ENCODE measurements around the gene ANKZF1.
A peak's percentile ranks its signal among the peaks of the same experiment; 100 is the strongest.
"Not testable (repeated sequence)": the region's sequence is repeated elsewhere in the genome, so short reads cannot be mapped to it uniquely, and the experiment has no call there.

Gene ANKZF1, protein sequence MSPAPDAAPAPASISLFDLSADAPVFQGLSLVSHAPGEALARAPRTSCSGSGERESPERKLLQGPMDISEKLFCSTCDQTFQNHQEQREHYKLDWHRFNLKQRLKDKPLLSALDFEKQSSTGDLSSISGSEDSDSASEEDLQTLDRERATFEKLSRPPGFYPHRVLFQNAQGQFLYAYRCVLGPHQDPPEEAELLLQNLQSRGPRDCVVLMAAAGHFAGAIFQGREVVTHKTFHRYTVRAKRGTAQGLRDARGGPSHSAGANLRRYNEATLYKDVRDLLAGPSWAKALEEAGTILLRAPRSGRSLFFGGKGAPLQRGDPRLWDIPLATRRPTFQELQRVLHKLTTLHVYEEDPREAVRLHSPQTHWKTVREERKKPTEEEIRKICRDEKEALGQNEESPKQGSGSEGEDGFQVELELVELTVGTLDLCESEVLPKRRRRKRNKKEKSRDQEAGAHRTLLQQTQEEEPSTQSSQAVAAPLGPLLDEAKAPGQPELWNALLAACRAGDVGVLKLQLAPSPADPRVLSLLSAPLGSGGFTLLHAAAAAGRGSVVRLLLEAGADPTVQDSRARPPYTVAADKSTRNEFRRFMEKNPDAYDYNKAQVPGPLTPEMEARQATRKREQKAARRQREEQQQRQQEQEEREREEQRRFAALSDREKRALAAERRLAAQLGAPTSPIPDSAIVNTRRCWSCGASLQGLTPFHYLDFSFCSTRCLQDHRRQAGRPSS

DNA sequence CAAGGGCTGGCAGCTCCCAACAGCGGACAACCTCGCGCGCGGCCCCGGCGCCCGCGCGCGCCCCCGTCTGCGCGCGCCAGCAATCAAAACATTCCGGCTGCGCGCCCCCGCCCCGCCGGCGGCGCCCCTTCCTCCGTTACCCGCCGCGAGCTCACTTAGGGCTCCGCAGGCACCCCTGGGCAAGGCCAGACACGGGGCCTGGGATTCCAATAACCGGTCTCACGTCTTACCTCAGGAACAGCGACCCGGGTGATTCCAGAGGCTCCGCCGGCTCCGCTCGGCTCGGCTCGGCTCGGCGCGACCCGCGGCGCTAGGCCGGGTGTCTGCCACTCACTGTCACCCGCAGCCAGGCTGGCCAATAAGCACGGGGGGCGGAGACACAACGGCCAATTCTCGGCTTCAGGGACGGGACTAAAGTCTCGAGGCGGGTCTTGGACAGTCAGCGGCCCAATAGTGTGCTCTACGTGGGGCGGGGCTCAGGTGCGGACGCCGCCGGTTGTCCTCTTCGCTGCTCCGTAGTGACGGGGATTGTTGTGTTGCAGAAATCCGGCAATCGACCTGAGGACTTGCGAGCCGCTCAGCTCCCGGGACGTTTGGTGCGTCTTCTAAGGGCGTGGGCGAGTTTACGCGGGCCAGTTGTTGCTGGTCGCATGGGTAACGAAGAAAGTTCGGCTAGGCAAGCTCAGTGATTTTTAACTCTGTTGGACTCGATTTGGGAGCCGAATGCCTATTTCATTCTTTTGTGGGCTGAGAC is at the start of gene ANKZF1, which contains the start of gene ATG9A:
ANKZF1 (plus strand) TSS at position 502 of the 754 bp plus-strand sequence. CDS start 452 bp downstream, outside the sequence.
ATG9A (minus strand) TSS at position 332 of the 754 bp plus-strand sequence. CDS start 1,612 bp downstream, outside the sequence.
- FAIRE-seq (peak; percentile 88), DNase-seq (ENCODE audit: low spot score) (peak; percentile 97)

DNA sequence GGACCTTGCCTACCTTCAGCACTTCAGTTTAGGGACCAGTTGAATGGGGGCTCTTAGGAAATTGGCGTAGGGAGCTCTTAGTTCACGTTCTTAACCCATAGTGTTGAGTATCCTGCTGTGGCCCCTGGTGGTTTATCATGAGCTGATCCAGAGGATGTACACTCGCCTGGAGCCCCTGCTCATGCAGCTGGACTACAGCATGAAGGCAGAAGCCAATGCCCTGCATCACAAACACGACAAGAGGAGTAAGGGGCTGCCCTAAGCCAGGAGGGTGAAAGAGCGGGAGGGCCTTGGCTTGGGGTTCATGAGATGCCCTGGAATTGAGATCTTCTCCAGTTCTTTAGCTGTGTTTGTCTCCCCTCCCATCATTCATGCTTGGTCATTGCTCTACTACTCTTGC is 48.6 kb upstream of the ANKZF1 start:
- no peak for DNase-seq (ENCODE audit: low spot score)
- no peak for FAIRE-seq

DNA sequence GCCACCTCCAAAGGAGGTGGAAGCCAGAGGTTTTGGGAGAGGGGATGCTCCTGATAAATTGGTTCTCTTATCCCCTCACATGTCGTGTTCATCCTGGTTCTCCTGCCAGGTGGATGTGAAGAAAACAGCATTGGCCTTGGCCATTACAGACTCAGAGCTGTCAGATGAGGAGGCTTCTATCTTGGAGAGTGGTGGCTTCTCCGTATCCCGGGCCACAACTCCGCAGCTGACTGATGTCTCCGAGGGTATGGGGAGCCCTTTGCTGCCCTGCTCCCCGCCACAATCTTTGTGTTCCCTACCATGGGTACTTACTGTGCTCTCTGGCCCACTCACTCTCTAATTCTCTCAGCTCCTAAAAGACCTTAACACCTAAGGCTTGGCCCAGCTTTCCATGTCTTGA is 48.1 kb upstream of the ANKZF1 start:
- DNase-seq (ENCODE audit: low spot score) (no peak), FAIRE-seq (no peak)

DNA sequence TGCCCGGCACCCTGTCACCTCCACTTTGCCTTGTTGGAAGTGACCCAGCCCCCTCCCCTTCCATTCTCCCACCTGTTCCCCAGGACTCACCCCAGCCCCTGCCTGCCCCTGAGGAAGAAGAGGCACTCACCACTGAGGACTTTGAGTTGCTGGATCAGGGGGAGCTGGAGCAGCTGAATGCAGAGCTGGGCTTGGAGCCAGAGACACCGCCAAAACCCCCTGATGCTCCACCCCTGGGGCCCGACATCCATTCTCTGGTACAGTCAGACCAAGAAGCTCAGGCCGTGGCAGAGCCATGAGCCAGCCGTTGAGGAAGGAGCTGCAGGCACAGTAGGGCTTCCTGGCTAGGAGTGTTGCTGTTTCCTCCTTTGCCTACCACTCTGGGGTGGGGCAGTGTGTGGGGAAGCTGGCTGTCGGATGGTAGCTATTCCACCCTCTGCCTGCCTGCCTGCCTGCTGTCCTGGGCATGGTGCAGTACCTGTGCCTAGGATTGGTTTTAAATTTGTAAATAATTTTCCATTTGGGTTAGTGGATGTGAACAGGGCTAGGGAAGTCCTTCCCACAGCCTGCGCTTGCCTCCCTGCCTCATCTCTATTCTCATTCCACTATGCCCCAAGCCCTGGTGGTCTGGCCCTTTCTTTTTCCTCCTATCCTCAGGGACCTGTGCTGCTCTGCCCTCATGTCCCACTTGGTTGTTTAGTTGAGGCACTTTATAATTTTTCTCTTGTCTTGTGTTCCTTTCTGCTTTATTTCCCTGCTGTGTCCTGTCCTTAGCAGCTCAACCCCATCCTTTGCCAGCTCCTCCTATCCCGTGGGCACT is 47.1 kb upstream of the ANKZF1 start:
- DNase-seq (ENCODE audit: low spot score): no peak
- FAIRE-seq: no peak

DNA sequence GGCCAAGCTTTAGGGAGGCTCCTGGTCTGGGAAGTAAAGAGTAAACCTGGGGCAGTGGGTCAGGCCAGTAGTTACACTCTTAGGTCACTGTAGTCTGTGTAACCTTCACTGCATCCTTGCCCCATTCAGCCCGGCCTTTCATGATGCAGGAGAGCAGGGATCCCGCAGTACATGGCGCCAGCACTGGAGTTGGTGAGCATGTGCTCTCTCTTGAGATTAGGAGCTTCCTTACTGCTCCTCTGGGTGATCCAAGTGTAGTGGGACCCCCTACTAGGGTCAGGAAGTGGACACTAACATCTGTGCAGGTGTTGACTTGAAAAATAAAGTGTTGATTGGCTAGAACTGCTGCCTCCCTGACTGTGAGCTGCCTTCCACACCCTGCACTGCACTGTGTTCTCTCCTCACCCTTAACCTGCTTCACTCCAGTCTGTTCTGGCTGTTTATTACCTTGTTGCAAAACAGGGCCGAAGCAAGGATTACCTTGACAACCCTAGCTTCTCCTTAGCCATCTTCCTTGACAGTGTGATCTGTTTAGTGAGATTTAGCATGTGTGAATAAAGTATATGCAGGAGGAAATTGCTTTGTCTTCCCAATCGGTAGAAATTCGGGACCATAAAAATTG is 46.3 kb upstream of the ANKZF1 start:
- DNase-seq (ENCODE audit: low spot score) (no peak), FAIRE-seq (no peak)

DNA sequence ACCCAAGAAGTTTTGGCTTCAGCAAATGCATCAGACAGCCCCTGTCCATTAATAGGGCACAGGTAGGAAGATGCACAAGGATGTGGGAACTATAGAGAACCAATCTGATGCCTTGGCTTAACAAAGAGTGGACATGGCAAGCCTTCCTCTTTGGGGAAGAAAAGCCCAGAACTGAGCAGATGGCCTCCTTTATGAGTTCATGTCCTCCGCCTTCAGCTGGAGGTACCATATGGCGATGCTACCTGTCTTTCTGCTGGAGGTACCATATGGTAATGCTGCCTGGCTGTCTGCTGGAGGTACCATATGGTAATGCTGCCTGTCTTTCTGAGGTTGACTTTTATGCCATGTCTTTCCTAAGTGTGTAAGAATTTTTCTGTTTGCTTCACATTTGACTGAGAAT is 45.5 kb upstream of the ANKZF1 start:
- no peak for FAIRE-seq
- DNase-seq (ENCODE audit: low spot score): no peak

DNA sequence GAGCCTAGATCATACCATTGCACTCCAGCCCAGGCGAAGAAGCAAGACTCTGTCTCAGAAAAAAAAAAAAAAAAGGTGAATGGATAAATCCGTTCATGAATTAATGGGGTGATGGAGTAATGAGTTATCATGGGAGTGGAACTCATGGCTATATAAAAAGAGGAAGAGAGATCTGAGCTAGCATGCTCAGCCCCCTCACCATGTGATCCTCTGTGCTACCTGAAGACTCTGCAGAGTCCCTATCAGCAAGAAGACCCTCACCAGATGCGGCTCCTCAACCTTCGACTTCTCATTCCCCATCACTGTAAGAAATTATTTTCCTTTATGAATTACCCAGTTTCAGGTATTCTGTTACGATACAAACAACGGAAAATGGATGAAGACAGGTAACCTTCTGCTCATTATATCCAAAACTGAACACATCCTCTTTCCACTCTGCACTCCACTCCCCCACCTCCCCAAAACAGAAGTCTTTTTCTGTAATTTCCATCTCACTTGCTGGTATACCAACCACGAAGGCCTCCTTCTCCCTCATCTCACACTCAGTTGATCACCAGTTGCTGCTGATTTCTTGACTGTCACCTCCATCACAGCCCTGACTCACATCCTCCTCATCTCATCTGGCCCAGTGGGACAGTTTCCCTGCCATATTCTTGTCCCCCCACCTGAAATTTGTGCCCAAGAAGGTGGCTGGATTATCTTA is 42.7 kb upstream of the ANKZF1 start:
- FAIRE-seq: no peak
- no peak for DNase-seq (ENCODE audit: low spot score)

DNA sequence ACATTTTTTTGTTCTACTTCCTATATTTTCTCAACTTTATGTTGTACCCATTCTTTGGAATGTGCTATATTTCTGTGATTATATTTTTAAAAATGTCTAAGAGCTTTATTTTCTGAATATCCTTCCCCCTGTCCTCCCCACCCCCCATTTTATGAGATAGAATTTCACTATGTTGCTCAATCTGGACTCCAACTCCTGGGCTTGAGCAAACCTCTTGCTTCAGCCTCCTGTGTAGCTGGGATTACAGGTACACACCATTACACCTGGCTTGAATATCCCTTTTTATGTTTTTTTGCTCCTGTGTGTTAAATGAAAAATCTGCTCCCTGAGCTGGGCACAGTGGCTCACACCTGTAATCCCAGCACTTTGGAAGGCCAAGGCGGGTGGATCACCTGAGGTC is 32.2 kb upstream of the ANKZF1 start:
- no peak for DNase-seq (ENCODE audit: low spot score)
- no peak for FAIRE-seq

DNA sequence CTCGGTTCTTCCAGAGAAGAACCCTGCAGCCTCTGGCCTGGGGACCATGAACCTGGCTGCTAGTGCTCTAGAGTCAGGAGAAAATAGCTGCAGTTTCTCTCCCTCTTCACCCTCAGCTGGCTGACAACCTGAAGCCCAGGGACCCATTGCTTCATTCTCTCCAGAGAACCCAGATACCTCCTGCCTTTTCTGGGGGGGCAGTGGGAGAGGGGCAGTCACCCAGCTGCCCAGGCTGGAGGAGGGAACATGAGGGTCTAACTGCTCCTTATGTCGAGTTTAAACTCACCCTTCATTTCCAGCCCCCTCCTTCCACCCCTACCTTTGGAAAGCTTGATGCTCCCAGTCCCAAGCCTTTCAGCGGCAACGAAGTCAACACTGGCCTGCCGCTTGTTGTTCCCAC is 30.6 kb upstream of the ANKZF1 start:
- no peak for DNase-seq (ENCODE audit: low spot score)
- FAIRE-seq: no peak

DNA sequence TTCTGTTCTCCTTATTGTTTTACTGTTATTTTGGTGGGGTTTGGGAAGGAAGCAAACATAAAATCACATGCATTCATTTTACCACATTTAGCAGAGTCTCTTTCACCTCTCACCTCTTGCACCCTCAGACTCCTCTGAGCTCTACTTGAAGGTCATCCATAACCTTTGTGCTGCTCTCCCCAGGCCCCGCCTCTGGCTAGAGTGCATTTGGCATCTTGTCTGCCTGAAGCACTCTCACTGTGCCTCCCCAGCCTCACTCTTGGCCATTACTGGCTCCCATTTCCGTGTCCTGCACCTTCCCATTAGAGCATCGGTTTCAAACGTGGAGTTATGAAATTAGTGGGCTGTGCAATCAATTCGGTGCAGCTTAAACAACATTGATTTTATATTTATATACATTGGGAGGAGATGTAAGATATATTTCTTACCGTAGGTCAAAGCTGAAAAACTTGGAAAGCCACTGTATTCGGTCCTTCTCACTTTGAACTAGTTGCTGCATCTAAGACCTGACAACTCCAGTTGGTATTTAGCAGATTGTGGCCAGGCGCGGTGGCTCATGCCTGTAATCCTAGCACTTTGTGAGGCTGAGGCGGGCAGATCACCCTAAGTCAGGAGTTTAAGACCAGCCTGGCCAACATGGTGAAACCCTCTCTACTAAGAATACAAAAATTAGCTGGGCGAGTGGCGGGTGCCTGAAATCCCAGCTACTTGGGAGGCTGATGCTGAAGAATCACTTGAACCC is 30.0 kb upstream of the ANKZF1 start:
- FAIRE-seq (no peak), DNase-seq (ENCODE audit: low spot score) (no peak)

DNA sequence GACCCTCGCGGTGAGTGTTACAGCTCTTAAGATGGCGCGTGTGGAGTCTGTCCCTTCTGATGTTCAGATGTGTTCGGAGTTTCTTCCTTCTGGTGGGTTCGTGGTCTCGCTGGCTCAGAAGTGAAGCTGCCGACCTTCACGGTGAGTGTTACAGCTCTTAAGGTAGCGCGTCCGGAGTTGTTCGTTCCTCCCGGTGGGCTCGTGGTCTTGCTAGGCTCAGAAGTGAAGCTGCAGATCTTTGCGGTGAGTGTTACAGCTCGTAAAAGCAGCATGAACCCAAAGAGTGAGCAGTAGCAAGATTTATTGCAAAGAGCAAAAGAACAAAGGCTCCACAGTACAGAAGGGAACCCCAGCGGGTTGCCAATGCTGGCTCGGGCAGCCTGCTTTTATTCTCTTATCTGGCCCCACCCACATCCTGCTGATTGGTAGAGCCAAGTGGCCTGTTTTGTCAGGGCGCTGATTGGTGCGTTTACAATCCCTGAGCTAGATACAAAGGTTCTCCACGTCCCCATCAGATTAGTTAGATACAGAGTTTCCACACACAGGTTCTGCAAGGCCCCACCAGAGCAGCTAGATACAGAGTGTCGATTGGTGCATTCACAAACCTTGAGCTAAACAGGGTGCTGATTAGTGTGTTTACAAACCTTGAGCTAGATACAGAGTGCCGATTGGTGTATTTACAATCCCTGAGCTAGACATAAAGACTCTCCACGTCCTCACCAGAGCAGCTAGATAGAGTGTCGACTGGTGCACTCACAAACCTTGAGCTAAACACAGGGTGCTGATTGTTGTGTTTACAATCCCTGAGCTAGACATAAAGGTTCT is 28.9 kb upstream of the ANKZF1 start:
- DNase-seq (ENCODE audit: low spot score); FAIRE-seq: not testable (repeated sequence)

DNA sequence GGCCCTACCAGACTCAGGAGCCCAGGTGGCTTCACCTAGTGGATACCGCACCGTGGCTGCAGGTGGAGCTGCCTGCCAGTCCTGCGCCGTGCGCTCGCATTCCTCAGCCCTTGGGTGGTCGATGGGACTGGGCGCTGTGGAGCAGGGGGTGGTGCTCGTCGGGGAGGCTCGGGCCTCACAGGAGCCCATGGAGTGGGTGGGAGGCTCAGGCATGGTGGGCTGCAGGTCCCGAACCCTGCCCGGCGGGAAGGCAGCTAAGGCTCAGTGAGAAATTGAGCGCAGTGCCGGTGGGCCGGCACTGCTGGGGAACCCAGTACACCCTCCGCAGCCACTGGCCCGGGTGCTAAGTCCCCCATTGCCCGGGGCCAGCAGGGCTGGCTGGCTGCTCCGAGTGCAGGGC is 28.3 kb upstream of the ANKZF1 start:
- DNase-seq (ENCODE audit: low spot score): not testable (repeated sequence)

DNA sequence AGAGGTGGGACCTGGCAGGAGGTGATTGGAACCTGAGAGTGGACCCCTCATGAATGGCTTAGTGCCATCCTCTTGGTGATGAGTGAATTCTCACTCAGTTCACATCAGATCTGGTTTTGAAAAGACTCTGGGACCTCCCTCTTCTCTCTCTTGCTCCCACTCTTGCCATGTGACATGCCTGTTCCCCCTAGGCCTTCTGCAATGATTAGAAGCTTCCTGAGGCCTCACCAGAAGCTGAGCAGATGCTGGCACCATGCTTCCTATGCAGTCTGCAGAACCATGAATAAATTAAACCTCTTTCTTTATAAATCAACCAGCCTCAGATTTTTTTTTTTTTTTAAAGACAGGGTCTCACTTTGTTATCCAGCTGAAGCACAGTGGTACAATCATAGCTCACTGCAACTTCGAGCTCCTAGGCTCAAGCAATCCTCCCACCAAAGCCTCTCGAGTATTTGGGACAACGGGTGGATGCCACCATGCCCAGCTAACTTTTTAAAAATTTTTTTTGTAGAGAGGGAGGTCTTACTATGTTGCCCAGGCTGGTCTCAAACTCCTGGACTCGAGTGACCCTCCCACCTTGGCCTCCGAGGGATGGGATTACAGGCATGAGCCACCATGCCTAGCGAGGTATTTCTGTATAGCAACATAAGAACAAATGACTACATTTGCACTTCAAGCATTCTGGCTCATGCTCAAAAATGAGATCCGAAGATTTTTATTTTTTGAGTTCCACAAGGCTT is 25.0 kb upstream of the ANKZF1 start:
- DNase-seq (ENCODE audit: low spot score) (no peak), FAIRE-seq (no peak)

More for the DNA sequence above, 28.3 kb upstream of the ANKZF1 start:
- FAIRE-seq: not testable (repeated sequence)

DNA sequence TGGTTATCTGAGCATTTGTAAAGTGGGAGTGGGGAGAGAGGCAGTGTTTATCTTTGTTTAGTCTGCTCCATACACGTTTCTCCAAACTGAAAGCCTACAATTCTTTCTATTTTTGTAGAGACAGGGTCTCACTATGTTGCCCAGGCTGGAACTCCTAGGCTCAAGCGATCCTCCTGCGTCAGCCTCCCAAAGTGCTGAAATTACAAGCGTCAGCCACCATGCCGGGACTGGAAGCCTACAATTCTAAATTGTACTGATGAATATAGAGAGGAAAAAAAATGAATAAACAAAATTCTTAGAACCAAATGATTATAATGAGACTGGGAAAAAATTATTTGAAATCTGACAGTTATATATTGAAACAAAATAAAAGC is 24.5 kb upstream of the ANKZF1 start:
- no peak for FAIRE-seq
- DNase-seq (ENCODE audit: low spot score): no peak

DNA sequence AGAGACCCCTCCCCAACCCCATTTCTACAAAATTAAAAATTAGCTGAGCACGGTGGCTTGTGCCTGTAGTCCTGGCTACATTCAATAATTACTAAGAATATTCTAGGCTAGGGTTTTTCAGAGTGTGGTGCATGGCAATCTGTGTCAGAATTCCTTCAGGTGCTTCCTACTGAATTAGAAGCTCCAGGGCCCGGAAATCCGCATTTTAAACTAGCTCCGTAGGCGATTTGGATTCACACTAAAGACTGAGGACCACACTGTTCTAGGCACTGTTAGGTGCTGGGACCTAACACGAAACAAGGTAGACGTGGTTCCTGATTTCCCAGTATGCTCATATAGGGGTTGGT is 23.7 kb upstream of the ANKZF1 start:
- FAIRE-seq: no peak
- no peak for DNase-seq (ENCODE audit: low spot score)

DNA sequence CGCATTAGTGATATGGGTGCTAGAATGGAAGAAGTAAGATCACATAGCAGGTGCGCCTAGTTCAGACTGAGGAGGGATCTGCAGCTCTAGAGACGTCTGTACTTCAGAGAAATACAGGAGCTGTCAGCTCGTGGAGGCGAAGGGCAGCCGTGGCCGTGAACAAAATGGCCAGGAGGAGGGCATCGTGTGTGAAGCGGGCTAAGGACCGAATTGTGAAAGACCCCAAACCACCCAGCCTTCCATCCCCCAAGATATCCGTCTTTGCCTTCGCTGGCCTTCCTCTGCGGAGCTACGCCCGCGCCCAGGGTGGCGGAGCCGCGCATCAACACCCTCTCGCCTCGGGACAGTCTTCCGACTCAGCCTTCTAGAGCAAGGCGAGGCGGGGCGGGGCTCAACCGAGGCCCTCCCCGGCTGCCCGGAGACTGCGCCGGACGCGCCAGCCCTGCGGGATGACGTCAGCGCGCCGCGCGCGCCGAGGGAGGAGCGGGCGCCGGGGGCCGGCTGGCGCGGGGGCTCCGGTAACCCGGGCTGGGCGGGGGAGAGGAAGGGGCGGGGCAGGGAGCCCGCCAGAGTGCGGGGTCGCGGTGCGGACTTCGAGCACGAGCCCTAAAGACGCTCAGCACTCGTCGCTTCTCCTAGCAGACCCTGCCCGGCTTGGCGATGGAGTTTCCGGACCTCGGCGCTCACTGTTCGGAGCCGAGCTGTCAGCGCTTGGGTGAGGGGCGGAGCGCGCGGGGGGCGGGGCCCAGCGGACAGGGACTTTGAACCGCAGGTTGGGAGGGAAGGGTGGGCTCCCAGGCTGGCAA is 23.1 kb upstream of the ANKZF1 start, which contains the start of gene ZFAND2B:
ZFAND2B (plus strand) TSS at position 455 of the 806 bp plus-strand sequence; CDS start at position 661, 206 bp downstream.
- DNase-seq (ENCODE audit: low spot score) (peak; percentile 81), FAIRE-seq (no peak)
